CD8-positive, alpha-beta memory T cell (primary cell): ENCODE data around the gene KRT5. TPM values are rescaled to one million over a fixed set of nuclear protein-coding genes. Genes with fewer than 3 reads are reported as not detected.

Source experiments
- CTCF ChIA-PET: fragments of 350-600 bp; sonication (Branson Sonifier 250); formaldehyde crosslinking; loops from one replicate; lab custom pipeline; 2021; ENCODE audit warnings: antibody characterized with exemption; lab: Charles Lee
- POLR2A ChIA-PET: fragments of 350-600 bp; sonication (Branson Sonifier 250); formaldehyde crosslinking; loops from one replicate; lab custom pipeline; 2021; ENCODE audit warnings: antibody characterized with exemption; lab: Charles Lee
- DNase-seq, 5 donors: peaks; one replicate each; pipeline versions ENCODE4 v3.0.0 to v3.0.0-alpha.2; 2020 to 2022; ENCODE audit warnings: mixed read lengths in 1 of 5
- H3K27ac ChIP-seq: one replicate; pipeline ENCODE4 v1.7.0; 2013; ENCODE audit warnings: low read depth, mild to moderate bottlenecking, low read length, moderate library complexity
- H3K27me3 ChIP-seq: 2 replicates; pipeline ENCODE4 v1.7.0; 2013; ENCODE audit warnings: low read length, mild to moderate bottlenecking; ENCODE audit not compliant: insufficient read depth, poor library complexity, severe bottlenecking
- H3K36me3 ChIP-seq: 2 replicates; pipeline ENCODE4 v1.7.0; 2013; ENCODE audit warnings: mild to moderate bottlenecking, low read length, moderate library complexity; ENCODE audit not compliant: insufficient read depth
- H3K4me1 ChIP-seq: 2 replicates; pipeline ENCODE4 v1.7.0; 2013; ENCODE audit warnings: mild to moderate bottlenecking, low read length, moderate library complexity; ENCODE audit not compliant: insufficient read depth
- H3K4me3 ChIP-seq: 2 replicates; pipeline ENCODE4 v1.7.0; 2013; ENCODE audit warnings: mild to moderate bottlenecking, low read length
- H3K9me3 ChIP-seq: 2 replicates; pipeline ENCODE4 v1.7.0; 2013; ENCODE audit warnings: mild to moderate bottlenecking, low read length
- H3K27ac Mint-ChIP-seq, 8 donors: one replicate each; pipeline ENCODE4 v1.8.0; 2020 to 2021; ENCODE audit warnings: mixed read lengths in 8 of 8, mild to moderate bottlenecking in 6 of 8, inconsistent platforms in 3 of 8, moderate library complexity in 3 of 8
- H3K27me3 Mint-ChIP-seq, 2 donors: one replicate each; pipeline ENCODE4 v1.8.0; 2020 to 2021; ENCODE audit warnings: mixed read lengths in 2 of 2, mild to moderate bottlenecking in 1 of 2, moderate library complexity in 1 of 2
- H3K36me3 Mint-ChIP-seq, 3 donors: one replicate each; pipeline ENCODE4 v1.8.0; 2020 to 2021; ENCODE audit warnings: mixed read lengths in 3 of 3, inconsistent platforms in 1 of 3, mild to moderate bottlenecking in 1 of 3
- H3K4me1 Mint-ChIP-seq, 3 donors: one replicate each; pipeline ENCODE4 v1.8.0; 2020 to 2021; ENCODE audit warnings: mixed read lengths in 3 of 3, inconsistent platforms in 1 of 3, mild to moderate bottlenecking in 1 of 3
- H3K4me3 Mint-ChIP-seq, 7 donors: one replicate each; pipeline ENCODE4 v1.8.0; 2020 to 2021; ENCODE audit warnings: mixed read lengths in 7 of 7, mild to moderate bottlenecking in 6 of 7, moderate library complexity in 4 of 7, inconsistent platforms in 2 of 7
- H3K9me3 Mint-ChIP-seq, 5 donors: one replicate each; pipeline ENCODE4 v1.8.0; 2020 to 2022; ENCODE audit warnings: mixed read lengths in 5 of 5, mild to moderate bottlenecking in 3 of 5, moderate library complexity in 2 of 5, inconsistent platforms in 1 of 5
- polyA plus RNA-seq: library from polyadenylated mRNA; unstranded; fragments of 300-500 nt; fragmentation: Illumina TruSeq; gene quantifications from one replicate; pipeline ENCODE4 v1.2.3, GENCODE V29; 2021
- total RNA-seq, 2 experiments: library from RNA; stranded (reverse); gene quantifications; one replicate each; pipeline ENCODE4 v1.2.3, GENCODE V29; 2021

KRT5 gene
- total and polyA plus RNA-seq, 3 experiments from 2014 or later, result not detected

- CTCF ChIA-PET, result no interaction called here
- no peaks in the 10 kb centered on the region for H3K27me3 ChIP-seq
- Mint-ChIP-seq H3K27ac (no peak overlapping the region), H3K4me1 (peaks cover 9 to 11% (median 11%) of the 10 kb centered on the region in 3 donors), H3K9me3 (no peaks in the 10 kb centered on the region), H3K27me3 (peaks cover 0 to 9% of the 10 kb centered on the region in 2 donors), H3K36me3 (no peaks in the 10 kb centered on the region), H3K4me3 (no peak overlapping the region)
- POLR2A ChIA-PET, result no interaction called here
- no peak for DNase-seq
- no peaks in the 10 kb centered on the region for H3K9me3 ChIP-seq
- H3K4me3 ChIP-seq, result no peak overlapping the region
- peaks cover 17% of the 10 kb centered on the region for H3K4me1 ChIP-seq
- H3K27ac ChIP-seq, result no peak overlapping the region
- no peaks in the 10 kb centered on the region for H3K36me3 ChIP-seq
Measured at GRCh38 chr12:52522346-52523011, 2.3 kb upstream of the KRT5 start.

- ChIA-PET CTCF (no interaction called here), POLR2A (no interaction called here)
- Histone ChIP-seq H3K27ac (no peak overlapping the region), H3K27me3 (no peaks in the 10 kb centered on the region), H3K9me3 (no peaks in the 10 kb centered on the region), H3K4me3 (no peak overlapping the region), H3K36me3 (no peaks in the 10 kb centered on the region), H3K4me1 (peaks cover 10% of the 10 kb centered on the region)
- peaks cover 5% of the 10 kb centered on the region in 3 donors for H3K4me1 Mint-ChIP-seq
- no peak for DNase-seq
- H3K4me3 Mint-ChIP-seq, result no peak overlapping the region
- H3K27ac Mint-ChIP-seq, result no peak overlapping the region
- no peaks in the 10 kb centered on the region for H3K36me3 Mint-ChIP-seq
- no peaks in the 10 kb centered on the region for H3K9me3 Mint-ChIP-seq
- H3K27me3 Mint-ChIP-seq, result peaks cover 0 to 9% of the 10 kb centered on the region in 2 donors
Measured at GRCh38 chr12:52521568-52522266, 1.5 kb upstream of the KRT5 start.

GRCh38 chr12:52521175-52521567, 977 bp upstream of the KRT5 start:
- no peak for DNase-seq
- no peaks in the 10 kb centered on the region for H3K9me3 Mint-ChIP-seq
- Histone ChIP-seq H3K4me3 (no peak overlapping the region), H3K27ac (no peak overlapping the region), H3K36me3 (no peaks in the 10 kb centered on the region), H3K27me3 (no peaks in the 10 kb centered on the region), H3K4me1 (peaks cover 4% of the 10 kb centered on the region), H3K9me3 (no peaks in the 10 kb centered on the region)
- no peak overlapping the region for H3K27ac Mint-ChIP-seq
- ChIA-PET CTCF (no interaction called here), POLR2A (no interaction called here)
- H3K27me3 Mint-ChIP-seq, result peaks cover 3 to 11% of the 10 kb centered on the region in 2 donors
- no peaks in the 10 kb centered on the region for H3K36me3 Mint-ChIP-seq
- H3K4me1 Mint-ChIP-seq, result peaks cover 0 to 2% (median 0%) of the 10 kb centered on the region in 3 donors
- no peak overlapping the region for H3K4me3 Mint-ChIP-seq

GRCh38 chr12:52519387-52519703, 849 bp downstream of the KRT5 start:
- Histone ChIP-seq H3K27ac (no peak overlapping the region), H3K36me3 (no peaks in the 10 kb centered on the region), H3K27me3 (no peaks in the 10 kb centered on the region), H3K4me3 (no peak overlapping the region), H3K9me3 (no peaks in the 10 kb centered on the region), H3K4me1 (no peaks in the 10 kb centered on the region)
- ChIA-PET POLR2A (no interaction called here), CTCF (interaction anchor here (1.5 to 1.6 kb wide), 2 partner anchors 12 to 53 kb away, joined by 3 to 8 read pairs; no protein-coding TSS in a partner anchor)
- Mint-ChIP-seq H3K9me3 (no peaks in the 10 kb centered on the region), H3K36me3 (no peaks in the 10 kb centered on the region), H3K27ac (peak overlapping the region in 1 of 8 donors; percentile 90), H3K27me3 (peaks cover 6 to 22% of the 10 kb centered on the region in 2 donors), H3K4me1 (no peaks in the 10 kb centered on the region), H3K4me3 (no peak overlapping the region)
- no peak for DNase-seq

DNA sequence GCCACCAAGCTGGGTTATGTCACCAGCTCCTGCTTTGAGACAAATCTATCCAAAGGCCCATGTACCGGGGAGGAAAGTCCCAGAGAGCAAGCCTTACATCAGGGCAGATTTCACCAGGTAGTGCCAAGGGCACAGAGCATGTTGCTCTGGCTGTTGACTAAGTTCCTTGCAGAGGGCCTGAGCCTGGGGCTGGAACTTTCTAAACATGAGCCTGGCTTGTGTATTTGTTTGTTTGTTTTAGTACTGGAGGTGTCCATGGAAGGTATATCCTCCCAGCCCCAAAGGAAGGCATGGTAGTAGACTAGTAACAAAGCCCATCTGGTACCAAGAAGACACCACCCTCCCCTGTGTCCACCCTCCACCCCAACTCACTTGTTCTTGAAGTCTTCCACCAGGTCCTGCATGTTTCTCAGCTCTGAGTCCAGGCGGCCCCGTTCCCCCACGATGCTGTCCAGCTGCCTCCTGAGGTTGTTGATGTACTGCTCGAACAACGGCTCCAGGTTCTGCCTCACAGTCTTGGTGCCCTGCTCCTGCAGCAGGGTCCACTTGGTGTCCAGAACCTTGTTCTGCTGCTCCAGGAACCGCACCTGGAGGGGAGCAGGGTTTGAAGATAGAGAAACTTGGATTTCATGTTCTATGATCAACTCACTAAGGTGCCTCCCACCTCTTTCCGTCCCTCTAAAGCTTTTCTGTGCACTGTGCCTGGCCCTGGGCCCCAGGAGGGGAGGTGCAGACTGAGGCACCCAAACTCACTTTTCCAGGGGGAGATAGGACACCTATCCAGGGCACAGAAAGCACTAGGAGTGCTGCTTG, 1.4 kb downstream of the KRT5 start:
- Histone ChIP-seq H3K4me1 (no peaks in the 10 kb centered on the region), H3K9me3 (no peaks in the 10 kb centered on the region), H3K4me3 (no peak overlapping the region), H3K27me3 (no peaks in the 10 kb centered on the region), H3K36me3 (no peaks in the 10 kb centered on the region), H3K27ac (no peak overlapping the region)
- H3K36me3 Mint-ChIP-seq, result no peaks in the 10 kb centered on the region
- H3K9me3 Mint-ChIP-seq, result no peaks in the 10 kb centered on the region
- ChIA-PET CTCF (interaction anchor here (1.5 to 1.6 kb wide), 2 partner anchors 12 to 54 kb away, joined by 3 to 8 read pairs; no protein-coding TSS in a partner anchor), POLR2A (no interaction called here)
- H3K4me3 Mint-ChIP-seq, result no peak overlapping the region
- H3K4me1 Mint-ChIP-seq, result no peaks in the 10 kb centered on the region
- peaks cover 8 to 27% of the 10 kb centered on the region in 2 donors for H3K27me3 Mint-ChIP-seq
- peak overlapping the region in 1 of 8 donors; percentile 15 for H3K27ac Mint-ChIP-seq
- DNase-seq, result no peak

GRCh38 chr12:52517888-52518287, 2.3 kb downstream of the KRT5 start:
- no peak overlapping the region for H3K4me3 ChIP-seq
- peaks cover 11 to 35% of the 10 kb centered on the region in 2 donors for H3K27me3 Mint-ChIP-seq
- H3K4me3 Mint-ChIP-seq, result no peak overlapping the region
- H3K36me3 ChIP-seq, result no peaks in the 10 kb centered on the region
- H3K27ac Mint-ChIP-seq, result peak overlapping the region in 1 of 8 donors; percentile 61
- ChIA-PET CTCF (no interaction called here), POLR2A (no interaction called here)
- H3K27ac ChIP-seq, result no peak overlapping the region
- H3K27me3 ChIP-seq, result no peaks in the 10 kb centered on the region
- H3K9me3 Mint-ChIP-seq, result no peaks in the 10 kb centered on the region
- H3K9me3 ChIP-seq, result no peaks in the 10 kb centered on the region
- no peaks in the 10 kb centered on the region for H3K4me1 Mint-ChIP-seq
- no peak for DNase-seq
- H3K36me3 Mint-ChIP-seq, result no peaks in the 10 kb centered on the region
- no peaks in the 10 kb centered on the region for H3K4me1 ChIP-seq

GRCh38 chr12:52517005-52517835, 3.0 kb downstream of the KRT5 start:
- no peak overlapping the region for H3K4me3 Mint-ChIP-seq

More at GRCh38 chr12:52517005-52517835, 3.0 kb downstream of the KRT5 start:
- Histone ChIP-seq H3K27ac (no peak overlapping the region), H3K27me3 (no peaks in the 10 kb centered on the region), H3K9me3 (no peaks in the 10 kb centered on the region), H3K36me3 (no peaks in the 10 kb centered on the region), H3K4me3 (no peak overlapping the region), H3K4me1 (no peaks in the 10 kb centered on the region)
- POLR2A ChIA-PET, result no interaction called here
- no peaks in the 10 kb centered on the region for H3K36me3 Mint-ChIP-seq
- no peak for DNase-seq
- peaks cover 11 to 35% of the 10 kb centered on the region in 2 donors for H3K27me3 Mint-ChIP-seq
- CTCF ChIA-PET, result interaction anchor here (1.4 kb wide), 1 partner anchor 362 kb away, joined by 3 read pairs; no protein-coding TSS in a partner anchor
- no peaks in the 10 kb centered on the region for H3K4me1 Mint-ChIP-seq
- H3K27ac Mint-ChIP-seq, result peak overlapping the region in 1 of 8 donors; percentile 36
- H3K9me3 Mint-ChIP-seq, result no peaks in the 10 kb centered on the region
